ENCODE measurements around the gene ZNF205.

ZNF205 gene

DNA sequence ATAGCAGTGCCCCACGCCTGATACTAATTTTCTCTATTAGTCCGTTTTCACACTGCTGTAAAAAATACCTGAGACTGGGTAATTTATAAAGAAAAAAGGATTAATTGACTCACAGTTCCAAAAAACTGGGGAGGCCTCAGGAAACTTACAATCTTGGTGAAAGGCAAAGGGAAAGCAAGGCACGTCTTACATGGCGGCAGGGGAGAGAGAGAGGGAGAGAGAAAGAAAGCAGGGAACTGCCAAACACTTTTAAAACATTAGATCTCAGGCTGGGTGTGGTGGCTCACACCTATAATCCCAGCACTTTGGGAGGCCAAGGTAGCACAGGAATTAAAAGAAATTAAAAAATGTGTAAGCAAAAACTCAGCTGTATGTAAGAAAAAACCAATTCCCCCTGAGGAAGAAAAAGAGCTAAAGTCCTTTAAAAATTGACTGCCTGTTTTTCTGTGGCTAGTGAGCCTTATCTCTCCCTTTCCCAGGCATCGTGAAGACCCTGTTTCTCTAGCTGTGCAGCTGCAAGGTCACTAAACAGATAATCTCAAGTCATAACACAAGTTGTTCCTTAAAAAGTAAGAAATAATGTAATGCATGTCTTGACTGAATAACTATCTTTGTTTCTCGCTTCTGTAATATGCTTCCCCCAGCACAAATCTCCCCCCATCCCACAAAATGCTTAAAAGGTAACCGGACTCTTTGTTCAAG lies 27.3 kb upstream of the ZNF205 start:
- no peak for DNase-seq (ENCODE audit: low read depth, low spot score)

DNA sequence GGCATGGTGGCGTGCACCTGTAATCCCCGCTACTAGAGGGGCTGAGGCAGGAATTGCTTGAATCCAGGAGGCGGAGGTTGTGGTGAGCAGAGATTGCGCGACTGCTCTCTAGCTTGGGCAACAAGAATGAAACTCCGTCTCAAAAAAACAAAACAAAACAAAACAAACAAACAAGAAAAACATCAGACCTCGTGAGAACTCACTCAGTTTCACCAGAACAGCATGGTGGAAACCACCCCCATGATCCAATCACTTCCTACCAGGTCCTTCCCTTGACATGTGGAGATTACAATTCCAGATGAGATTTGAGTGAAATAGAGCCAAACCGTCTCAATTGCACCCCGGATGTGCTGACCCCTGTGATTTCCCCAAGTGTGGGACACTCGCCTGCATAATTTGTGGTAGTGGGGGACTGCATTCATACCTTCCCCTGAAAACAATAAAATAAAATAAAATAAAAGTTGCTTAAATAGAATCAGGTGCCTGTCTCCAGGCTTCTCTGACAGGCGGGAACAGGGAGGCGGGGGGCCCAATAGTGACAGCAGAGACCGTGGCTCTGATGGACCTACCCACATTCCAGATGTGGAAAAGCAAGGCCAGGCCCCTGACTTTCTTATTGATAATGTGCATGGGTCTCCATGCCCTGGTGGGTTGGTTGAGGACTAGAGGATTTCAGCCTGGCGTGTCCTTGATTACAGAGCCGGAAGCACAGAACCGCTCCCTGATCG lies 26.4 kb upstream of the ZNF205 start:
- DNase-seq (ENCODE audit: low read depth, low spot score), result no peak

DNA sequence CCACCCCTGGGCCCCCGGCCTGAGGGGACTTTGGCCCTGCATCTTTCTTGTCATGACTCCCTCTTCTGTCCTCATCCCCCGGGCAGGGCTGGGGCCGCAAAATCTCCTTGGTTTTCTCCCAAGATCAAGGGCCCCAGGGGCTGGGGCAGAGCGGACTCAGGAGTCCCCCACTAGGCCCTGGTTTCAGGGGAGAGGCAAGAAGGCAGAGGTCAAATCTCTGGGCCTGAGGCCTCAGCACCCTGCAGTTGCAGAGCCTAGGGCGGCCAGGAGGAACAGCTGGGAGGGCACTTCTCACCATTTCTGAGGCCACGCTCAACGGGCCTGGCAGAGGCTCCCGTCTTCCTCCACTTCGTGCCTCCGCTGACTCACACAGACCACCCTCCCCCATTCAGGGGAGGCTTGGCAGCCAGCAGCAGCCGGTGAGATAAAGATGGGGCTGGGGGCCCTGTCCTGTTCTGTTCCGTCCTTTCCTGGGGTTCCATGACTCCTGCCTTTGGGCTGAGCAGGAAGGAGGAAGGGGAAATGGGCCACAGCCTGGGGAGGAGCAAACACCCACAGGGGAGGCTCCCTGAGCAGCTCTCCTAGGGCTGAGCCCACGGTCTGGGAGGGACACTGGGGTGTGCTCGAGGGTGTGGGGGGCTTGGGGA lies 25.7 kb upstream of the ZNF205 start:
- DNase-seq (ENCODE audit: low read depth, low spot score), result no peak

DNA sequence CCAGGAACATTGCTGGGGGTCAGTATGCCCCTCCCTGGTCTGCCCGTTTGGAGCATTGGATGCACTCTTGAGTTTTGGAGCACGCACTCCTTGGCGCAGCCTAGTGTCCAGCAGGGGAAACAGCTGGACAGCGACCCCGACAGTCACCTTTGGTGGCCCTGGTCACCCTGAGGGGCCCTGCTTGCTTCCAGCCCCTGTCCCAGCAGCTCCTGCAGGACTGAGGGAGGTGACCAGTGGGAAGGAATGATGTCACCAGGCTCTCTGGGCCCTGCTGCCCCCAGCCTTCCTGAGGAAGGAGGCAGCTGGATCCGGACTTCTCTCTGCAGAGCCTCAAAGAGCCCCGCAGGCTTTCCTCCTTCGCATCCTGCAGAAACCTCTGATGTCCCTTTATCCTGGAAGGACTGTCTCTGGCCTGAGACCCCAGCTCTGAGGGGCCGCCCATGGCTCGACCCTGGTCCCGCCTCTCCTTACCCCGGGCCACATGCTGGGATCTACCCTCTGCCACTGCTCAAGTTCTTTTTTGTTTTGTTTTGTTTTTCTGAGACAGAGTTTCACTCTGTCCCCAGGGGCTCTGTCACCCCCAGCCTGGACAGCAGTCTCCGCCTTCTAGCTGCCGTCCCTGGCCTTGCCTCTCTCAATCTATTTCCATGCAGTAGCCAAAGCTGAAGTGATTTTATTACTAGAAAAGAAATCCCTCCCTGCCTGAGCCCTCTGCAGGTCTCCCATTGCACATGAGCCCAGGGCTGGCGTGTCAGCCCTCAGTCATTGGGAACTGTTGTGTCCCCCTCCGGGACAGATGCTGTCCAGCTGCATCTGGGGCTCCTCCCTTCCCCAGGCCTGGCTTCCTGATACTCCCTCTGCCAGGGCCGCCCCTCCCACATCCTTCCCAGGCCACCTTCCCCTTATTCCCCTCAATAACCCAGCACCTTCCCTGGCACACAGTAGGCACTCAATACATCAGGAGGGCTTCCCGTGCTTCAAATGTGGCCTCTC lies 24.8 kb upstream of the ZNF205 start:
- peak; percentile 62 for DNase-seq (ENCODE audit: low read depth, low spot score)

DNA sequence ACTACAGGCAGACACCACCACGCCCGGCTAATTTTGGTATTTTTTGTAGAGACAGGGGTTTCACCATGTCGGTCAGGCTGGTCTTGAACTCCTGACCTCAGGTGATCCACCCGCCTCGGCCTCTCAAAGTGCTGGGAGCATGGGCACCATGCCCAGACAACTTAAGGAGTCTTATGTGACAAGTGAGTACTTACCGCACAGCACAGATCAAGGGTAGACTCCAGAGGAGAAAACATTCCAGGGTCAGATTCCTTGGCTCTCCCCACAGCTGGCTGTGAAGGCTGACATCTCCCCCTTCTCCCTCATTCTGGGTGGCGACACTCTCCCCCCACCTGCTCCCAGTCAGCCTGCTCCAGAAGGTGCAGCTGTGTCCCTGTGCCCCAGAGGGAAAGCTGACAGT lies 23.9 kb upstream of the ZNF205 start:
- no peak for DNase-seq (ENCODE audit: low read depth, low spot score)

DNA sequence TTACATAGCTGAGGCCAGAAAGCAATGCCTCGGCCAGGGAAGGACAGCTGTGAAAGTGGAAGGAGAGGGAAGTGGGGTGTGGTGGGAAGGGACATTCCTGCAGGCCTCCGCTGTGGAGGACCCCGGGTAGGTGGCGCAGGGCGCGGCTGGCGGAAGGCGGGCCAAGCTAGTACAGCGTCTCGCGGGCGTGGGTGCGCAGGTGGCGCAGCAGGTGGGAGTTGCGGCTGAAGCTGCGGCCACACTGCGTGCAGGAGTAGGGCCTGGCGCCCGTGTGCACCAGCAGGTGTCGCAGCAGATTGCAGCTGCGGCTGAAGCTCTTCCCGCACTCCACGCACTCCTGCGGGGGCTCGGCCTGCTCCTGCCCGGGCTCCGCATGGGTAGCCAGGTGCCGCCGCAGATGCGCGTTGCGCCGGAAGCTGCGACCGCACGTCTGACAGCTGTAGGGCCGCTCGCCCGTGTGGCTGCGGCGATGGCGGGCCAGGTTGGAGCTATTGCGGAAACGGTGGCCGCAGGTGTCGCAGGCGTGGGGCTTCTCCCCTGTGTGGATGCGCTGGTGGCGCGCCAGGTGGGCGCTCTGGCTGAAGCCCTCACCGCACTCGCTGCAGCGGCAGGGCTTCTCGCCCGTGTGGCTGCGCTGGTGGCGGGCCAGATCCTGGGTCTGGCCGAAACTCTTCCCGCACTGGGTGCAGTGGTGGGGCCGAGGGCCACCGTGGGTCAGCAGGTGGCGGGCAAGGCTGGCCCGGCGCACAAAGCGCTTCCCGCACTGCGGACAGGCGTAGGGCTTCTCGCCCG lies 23.3 kb upstream of the ZNF205 start:
- no peak for DNase-seq (ENCODE audit: low read depth, low spot score)

DNA sequence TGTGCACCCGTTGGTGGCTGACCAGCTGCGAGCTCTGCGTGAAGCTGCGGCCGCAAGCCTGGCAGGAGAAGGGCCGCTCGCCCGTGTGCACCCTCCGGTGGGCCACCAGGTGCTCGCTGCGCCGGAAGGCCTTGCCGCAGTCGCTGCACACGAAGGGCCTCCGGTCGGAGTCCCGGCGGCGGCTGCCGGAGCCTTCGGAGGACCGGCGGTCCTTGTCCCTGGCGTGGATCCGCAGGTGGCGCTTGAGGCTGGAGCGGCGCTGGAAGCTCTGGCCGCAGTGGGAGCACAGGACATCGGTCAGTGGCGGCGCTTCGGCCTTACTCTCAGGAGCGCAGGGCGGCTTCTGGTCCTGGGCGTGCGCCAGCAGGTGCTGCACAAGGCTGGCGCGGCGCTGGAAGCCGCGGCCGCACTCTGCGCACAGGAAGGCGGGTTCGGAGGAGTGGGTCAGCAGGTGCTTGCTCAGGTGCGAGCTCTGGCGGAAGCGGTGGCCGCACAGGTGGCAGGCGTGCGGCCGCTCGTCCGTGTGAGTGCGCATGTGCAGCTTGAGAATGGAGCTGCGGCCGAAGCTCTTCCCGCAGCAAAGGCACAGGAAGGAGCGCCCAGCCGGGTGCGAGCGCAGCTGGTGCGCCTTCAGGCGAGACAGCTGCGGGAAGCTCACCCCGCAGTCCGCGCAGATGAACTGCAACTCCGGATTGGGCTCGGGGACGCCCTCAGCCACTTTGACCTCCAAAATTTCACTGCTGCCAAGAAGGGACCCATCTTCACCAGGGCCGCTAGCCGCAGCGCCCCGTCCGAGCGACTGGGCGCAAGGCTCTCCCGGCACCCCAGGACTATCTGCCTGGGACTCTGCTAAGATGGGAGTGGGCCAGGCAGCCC lies 22.4 kb upstream of the ZNF205 start:
- DNase-seq (ENCODE audit: low read depth, low spot score), result no peak

DNA sequence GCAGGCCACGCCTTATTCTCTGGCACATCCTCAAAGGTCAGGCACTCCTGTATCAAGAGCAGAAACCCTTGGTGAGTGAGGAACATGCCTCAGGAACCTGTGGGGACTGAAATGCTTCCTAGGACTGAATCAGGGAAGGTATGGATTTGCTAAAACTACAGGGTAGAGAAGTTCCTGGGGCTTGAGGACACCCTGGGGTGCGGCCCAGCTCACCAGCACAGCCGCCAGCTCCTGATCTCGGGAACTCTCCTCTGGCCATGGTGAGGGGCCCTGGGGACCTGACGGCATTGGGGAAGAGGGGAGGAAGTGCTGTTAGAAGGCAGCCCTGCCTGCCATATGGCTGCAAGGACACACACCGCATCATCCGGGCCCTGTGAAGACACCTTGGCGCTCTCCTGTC lies 20.8 kb upstream of the ZNF205 start:
- DNase-seq (ENCODE audit: low read depth, low spot score), result no peak

DNA sequence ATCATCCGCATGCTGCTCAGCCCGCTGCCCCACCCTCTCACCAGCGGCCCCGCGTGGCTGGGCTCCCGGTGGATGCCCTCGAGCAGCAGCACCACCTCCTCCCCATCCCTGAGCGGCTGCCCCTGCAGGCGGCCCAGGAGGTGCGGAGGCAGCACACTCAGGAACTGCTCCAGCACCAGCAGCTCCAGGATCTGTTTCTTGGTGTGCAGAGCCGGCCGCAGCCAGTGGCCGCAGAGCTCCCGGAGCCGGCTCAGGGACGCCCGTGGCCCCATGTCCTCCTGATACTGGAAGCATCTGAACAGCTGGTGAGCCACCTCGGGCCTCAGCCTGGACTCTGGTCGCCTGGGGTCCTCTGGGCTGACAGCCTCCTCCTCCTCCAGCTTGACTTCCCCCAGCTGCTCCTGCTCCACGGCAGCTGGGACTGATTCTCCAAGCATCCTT lies 19.9 kb upstream of the ZNF205 start:
- no peak for DNase-seq (ENCODE audit: low read depth, low spot score)

DNA sequence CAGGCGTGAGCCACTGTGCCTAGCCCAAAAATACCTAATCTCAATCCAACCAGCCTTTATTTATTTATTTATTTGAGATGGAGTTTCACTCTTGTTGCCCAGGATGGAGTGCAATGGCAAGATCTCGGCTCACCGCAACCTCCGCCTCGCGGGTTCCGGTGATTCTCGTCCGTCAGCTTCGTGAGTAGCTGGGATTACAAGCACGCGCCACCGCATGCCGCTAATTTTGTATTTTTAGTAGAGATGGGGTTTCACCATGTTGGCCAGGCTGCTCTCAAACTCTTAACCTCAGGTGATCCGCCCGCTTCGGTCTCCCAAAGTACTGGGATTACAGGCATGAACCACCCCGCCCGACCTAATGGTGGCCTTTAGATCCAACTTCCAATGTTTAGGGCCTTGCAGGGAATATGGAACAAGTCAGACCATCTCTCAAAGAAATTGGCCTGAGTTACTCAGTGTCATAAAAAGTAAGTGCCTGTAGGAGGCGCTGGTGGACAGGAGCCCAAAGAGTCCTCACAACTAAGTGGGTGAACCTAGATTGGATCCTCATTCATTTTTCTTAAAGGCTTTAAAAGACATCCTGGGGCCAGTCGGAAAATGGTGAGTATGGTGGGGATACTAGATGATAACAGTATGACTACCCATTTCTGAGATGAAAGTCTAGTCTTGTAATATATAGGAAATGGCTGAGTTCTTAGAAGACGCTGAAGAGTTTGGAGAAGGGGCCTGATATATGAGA lies 17.9 kb upstream of the ZNF205 start:
- peak; percentile 76 for DNase-seq (ENCODE audit: low read depth, low spot score)

DNA sequence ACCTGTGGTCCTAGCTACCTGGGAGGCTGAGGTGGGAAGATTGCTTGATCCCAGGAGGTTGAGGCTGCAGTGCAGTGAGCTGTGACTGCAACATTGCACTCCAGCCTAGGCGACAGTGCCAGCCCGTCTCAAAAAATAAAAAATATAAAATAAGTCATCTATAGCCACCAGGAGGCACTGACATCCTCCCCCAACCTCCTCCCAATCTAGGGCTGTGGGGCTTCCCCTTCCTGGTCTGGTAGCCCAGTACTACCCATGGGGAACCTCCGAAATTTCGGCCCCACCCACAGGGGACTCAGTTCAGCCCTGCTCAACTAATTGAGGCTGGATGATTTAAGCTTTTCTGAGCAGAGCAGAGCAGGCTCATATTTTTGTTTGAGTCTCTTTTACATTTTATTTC lies 16.5 kb upstream of the ZNF205 start:
- no peak for DNase-seq (ENCODE audit: low read depth, low spot score)

DNA sequence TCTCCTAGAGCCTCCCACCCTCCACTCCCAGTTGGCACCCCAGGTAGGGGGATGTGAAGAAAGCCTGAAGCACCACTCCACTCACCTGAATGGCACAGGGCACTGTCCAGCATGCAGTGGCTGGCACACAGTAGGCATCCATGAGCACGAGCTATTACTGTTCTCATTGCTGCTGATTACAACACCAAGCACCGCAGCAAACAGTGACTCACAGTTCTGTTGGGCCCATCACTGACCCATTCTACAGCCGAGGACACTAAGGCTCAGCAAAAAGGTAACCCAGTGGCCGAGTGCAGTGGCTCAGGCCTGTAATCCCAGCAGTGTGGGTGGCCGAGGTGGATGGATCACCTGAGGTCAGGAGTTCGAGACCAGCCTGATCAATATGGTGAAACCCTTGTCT lies 16.0 kb upstream of the ZNF205 start:
- no peak for DNase-seq (ENCODE audit: low read depth, low spot score)

DNA sequence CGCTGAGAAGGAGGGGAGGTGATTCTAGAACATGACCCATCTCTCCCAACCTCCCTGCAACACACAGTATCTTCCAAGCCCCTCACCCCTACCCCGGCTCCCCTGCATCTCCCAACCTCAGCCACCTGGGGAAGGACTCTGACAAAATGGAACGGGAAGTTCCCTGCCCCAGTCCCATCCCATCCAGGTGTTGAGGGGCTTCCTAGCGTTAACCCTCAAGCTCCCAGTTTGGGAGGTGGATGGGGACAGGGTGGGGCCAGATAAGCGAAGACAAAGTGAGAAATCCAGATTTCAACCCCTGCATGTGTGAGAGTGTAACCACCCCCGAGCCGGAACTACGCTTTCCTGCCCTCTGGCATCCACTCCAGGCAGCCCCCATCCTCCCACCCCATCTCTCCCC lies 15.1 kb upstream of the ZNF205 start:
- DNase-seq (ENCODE audit: low read depth, low spot score), result no peak

DNA sequence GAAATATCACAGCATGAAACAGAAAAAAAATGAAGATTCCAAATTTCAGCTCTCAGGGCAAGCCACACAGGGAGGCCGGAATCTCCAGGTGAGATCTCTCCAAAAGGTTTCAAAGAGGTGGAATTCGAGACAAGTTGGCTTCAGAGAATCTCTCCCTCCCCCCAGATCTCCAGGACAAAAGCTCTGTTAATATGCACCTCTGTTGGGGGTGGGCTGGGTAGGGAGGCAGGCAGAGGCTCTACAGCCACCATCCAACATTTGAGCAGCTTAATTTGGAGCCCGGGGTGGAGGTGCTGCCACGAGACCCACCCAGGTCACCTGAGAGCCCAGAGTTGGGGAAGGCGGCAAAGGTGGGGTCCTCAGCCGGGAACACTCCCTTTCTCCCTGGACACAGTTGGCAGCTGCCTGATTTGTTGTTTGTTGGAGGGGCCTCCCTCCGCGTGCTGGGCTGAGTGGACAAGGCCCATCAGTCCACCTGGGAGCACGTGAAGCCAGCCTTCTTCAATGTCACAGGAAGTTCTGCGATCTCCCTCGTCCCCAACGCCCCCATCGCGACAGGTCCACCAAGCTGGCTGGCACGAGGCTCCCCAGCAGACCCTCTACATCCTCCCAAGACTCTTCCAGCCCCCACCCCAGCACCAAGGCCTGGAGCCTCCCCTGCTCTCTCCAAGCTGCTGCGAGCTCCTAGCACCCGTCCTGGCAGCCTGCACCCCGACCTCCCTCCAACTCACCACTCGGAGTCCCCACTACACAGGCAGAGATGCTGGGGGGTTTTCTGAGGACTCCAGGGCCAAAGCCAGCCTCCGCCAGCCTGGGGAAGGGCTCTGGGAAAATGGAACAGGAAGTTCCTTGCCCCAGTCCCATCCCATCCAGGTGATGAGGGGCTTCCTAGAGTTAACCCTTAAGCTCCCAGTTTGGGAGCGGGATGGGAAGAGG lies 13.7 kb upstream of the ZNF205 start, which contains the start of gene ZSCAN10:
ZSCAN10 (minus strand) TSS at position 836 of the 936 bp plus-strand sequence. CDS start 6,357 bp downstream, outside the sequence.
- DNase-seq (ENCODE audit: low read depth, low spot score), result peak; percentile 78

DNA sequence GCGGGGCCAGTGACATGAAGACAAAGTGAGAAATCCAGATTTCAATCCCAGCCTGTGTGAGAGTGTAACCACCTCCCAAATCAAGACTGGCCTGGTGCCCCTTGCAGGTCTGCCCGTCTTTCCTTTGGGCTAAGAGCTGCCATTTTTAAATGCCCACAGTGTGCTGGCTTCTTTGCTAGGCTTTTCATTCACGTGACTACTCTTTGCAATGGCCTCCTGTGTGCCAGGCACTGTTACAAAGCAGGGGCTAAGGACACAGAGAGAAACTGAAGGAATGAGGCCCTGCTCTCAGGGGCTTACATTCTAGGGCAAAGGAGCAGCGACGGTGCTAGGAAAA lies 13.0 kb upstream of the ZNF205 start:
- DNase-seq (ENCODE audit: low read depth, low spot score), result no peak

DNA sequence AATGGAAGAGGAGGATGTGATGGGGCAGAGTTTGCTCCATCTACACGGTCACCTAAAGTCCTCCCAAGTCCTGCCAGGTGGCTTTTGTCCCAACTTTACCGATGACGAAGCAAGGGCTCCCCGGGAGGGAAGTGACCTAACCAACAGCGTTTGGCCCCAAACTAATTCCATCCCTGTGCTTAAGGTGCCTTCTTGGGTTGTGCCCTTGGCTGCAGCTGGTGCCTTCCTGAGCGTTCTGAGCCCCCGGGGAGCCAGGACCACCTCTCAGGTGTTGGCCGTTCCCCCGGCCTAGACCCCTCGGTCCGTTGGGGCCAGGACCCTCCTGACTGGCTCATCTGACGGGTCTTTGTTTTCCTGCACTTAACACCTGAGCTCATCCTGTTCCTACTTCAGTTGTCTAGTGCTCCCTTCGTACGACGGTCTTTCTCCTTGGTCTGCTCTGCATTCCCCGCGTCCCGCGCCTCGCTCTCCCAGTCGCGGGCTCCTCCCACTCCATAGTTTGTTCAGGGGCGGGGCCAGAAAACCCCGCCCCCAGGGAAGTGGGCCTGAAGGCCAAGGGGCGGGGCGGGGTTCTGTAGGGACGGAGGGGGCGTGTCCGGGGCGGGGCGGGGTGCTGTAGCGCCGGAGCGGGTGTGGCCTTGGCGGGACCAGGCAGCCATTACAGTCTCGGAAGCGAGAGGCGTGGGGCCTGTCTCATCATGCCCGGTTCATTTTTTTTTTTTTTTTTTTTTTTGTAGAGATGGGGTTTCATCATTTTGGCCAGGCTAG lies 12.5 kb upstream of the ZNF205 start:
- DNase-seq (ENCODE audit: low read depth, low spot score), result peak; percentile 95

All from ELF-1 (cell line).